ENCODE measurements around the gene FOXP1. TPM values are rescaled to one million over a fixed set of nuclear protein-coding genes. Genes with fewer than 3 reads are reported as not detected.

FOXP1 gene
- total and polyA plus RNA-seq, 2 donors from 2014 or later = 6.7 to 87.2 TPM

DNA sequence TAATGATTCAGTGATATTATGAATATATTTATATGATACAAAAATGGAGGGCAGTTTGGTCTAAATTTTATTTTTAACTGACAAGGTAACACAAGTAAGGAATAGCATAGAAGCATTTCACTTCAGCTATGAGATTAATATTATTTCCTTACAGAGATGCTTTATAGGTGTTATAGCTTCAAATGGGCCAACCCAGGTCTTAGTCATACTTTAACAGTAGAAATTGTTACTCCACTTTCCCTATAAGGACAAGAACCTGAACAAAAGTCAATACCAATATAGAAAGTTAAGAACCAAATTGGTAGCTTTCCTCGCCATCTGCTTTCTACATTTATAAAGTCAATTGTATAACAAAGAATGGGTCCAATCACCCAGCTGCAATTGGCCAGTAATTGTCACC, 570.6 kb downstream of the FOXP1 start:
- Histone ChIP-seq H3K36me3 (ENCODE audit: control insufficient read depth in 2 of 3, insufficient read depth in 3 of 3, low read length in 3 of 3) (no peaks in the 10 kb centered on the region), H3K4me1 (ENCODE audit: control insufficient read depth in 2 of 3, insufficient read depth in 2 of 3, low read depth in 1 of 3, low read length in 3 of 3) (peaks cover 0 to 2% (median 0%) of the 10 kb centered on the region in 3 donors), H3K27me3 (ENCODE audit: control insufficient read depth, insufficient read depth, low read length) (no peaks in the 10 kb centered on the region), H3K4me3 (ENCODE audit: low read length in 3 of 3) (no peak overlapping the region), H3K9me3 (ENCODE audit: control insufficient read depth in 2 of 3, insufficient read depth in 1 of 3, low read length in 3 of 3) (no peaks in the 10 kb centered on the region), H3K27ac (ENCODE audit: low read depth in 2 of 2, low read length in 2 of 2) (no peak overlapping the region), H3K9ac (ENCODE audit: low read length in 3 of 3) (no peak overlapping the region)
- TF ChIP-seq, protein P1, sequence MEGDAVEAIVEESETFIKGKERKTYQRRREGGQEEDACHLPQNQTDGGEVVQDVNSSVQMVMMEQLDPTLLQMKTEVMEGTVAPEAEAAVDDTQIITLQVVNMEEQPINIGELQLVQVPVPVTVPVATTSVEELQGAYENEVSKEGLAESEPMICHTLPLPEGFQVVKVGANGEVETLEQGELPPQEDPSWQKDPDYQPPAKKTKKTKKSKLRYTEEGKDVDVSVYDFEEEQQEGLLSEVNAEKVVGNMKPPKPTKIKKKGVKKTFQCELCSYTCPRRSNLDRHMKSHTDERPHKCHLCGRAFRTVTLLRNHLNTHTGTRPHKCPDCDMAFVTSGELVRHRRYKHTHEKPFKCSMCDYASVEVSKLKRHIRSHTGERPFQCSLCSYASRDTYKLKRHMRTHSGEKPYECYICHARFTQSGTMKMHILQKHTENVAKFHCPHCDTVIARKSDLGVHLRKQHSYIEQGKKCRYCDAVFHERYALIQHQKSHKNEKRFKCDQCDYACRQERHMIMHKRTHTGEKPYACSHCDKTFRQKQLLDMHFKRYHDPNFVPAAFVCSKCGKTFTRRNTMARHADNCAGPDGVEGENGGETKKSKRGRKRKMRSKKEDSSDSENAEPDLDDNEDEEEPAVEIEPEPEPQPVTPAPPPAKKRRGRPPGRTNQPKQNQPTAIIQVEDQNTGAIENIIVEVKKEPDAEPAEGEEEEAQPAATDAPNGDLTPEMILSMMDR (IDR thresholded peaks at IDR 0.05; ENCODE audit: borderline replicate concordance, extremely low read depth, insufficient read depth) = no peak
- FAIRE-seq (no peak), DNase-seq (no peak)
- intact Hi-C loops (cut with DNase I) = no loop called here

DNA sequence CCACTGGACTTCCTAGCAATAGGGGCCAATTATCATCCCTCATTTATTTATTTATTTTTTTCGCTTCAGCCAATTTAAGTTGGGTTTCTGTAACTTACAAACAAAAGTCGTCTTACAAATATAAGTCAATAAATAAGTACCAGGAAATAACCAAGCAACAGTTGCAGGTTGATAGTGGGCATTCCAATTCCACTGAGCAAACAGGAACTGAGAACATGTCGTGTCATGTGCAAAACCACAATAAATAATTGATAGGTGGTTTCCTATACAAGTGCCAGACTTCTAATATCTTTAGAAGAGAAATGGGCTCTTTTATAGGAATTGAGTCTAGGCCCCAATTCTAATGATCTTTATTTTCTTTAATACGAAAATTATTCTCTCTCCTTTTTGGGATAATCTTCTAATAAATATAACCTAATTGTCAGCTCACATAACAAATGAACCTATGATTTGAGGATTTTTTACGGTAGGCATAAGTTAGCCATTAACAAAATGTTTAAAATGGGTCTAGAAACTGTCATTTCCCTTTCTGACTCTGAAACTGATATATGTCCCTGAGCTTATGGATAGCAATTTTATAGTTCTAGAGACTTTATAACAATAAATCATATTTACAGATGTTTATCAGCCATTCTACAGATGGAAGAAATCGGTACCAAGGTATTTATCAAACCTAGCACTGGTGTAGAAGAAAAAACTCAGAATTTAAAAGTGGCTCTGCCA, 571.8 kb downstream of the FOXP1 start:
- Histone ChIP-seq H3K4me1 (ENCODE audit: control insufficient read depth in 2 of 3, insufficient read depth in 2 of 3, low read depth in 1 of 3, low read length in 3 of 3) (peaks cover 0 to 6% (median 2%) of the 10 kb centered on the region in 3 donors), H3K9ac (ENCODE audit: low read length in 3 of 3) (no peak overlapping the region), H3K4me3 (ENCODE audit: low read length in 3 of 3) (no peak overlapping the region), H3K36me3 (ENCODE audit: control insufficient read depth in 2 of 3, insufficient read depth in 3 of 3, low read length in 3 of 3) (no peaks in the 10 kb centered on the region), H3K27me3 (ENCODE audit: control insufficient read depth, insufficient read depth, low read length) (no peaks in the 10 kb centered on the region), H3K27ac (ENCODE audit: low read depth in 2 of 2, low read length in 2 of 2) (no peak overlapping the region), H3K9me3 (ENCODE audit: control insufficient read depth in 2 of 3, insufficient read depth in 1 of 3, low read length in 3 of 3) (no peaks in the 10 kb centered on the region)
- intact Hi-C loops (cut with DNase I) = no loop called here
- FAIRE-seq (no peak), DNase-seq (no peak)
- TF ChIP-seq, protein P1 (IDR thresholded peaks at IDR 0.05; ENCODE audit: borderline replicate concordance, extremely low read depth, insufficient read depth) = no peak

- Histone ChIP-seq H3K36me3 (ENCODE audit: control insufficient read depth in 2 of 3, insufficient read depth in 3 of 3, low read length in 3 of 3) (no peaks in the 10 kb centered on the region), H3K4me1 (ENCODE audit: control insufficient read depth in 2 of 3, insufficient read depth in 2 of 3, low read depth in 1 of 3, low read length in 3 of 3) (peaks cover under 1 to 11% (median 2%) of the 10 kb centered on the region in 3 donors), H3K9ac (ENCODE audit: low read length in 3 of 3) (no peak overlapping the region), H3K4me3 (ENCODE audit: low read length in 3 of 3) (no peak overlapping the region), H3K27ac (ENCODE audit: low read depth in 2 of 2, low read length in 2 of 2) (no peak overlapping the region), H3K27me3 (ENCODE audit: control insufficient read depth, insufficient read depth, low read length) (no peaks in the 10 kb centered on the region), H3K9me3 (ENCODE audit: control insufficient read depth in 2 of 3, insufficient read depth in 1 of 3, low read length in 3 of 3) (no peaks in the 10 kb centered on the region)
- intact Hi-C loops (cut with DNase I) = no loop called here
- TF ChIP-seq, protein P1 (IDR thresholded peaks at IDR 0.05; ENCODE audit: borderline replicate concordance, extremely low read depth, insufficient read depth) = no peak
- FAIRE-seq (no peak), DNase-seq (no peak)
Measured at GRCh38 chr3:71010726-71011455, 572.6 kb downstream of the FOXP1 start.
